ENCODE measurements around the gene DAPP1. TPM values are rescaled to one million over a fixed set of nuclear protein-coding genes. Genes with fewer than 3 reads are reported as not detected.

DAPP1 gene
- total RNA-seq, 1 experiment from 2014 or later, result 30.6 TPM

DNA sequence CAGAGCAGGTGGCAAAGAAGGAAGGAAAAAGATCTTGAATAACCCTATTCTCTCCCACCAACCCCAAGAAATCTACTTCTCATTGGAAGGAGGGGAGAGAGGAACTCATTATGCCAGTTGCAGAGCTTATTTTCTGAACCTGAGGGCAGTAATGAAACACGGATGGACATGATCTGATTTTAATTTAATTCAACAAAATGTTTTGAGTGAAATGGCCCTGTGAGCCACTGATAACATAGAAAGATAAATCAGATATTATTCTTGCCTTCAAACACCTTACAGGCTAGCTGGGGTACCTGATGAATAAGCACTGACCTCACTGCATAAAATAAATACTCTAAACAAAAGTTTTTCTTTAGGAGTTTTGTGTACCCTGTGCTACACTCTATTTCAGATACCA lies 30.3 kb downstream of the DAPP1 start:
- no peaks in the 10 kb centered on the region for H3K36me3 Mint-ChIP-seq (ENCODE audit: insufficient read depth, unreplicated experiment)
- TF ChIP-seq, protein P1, sequence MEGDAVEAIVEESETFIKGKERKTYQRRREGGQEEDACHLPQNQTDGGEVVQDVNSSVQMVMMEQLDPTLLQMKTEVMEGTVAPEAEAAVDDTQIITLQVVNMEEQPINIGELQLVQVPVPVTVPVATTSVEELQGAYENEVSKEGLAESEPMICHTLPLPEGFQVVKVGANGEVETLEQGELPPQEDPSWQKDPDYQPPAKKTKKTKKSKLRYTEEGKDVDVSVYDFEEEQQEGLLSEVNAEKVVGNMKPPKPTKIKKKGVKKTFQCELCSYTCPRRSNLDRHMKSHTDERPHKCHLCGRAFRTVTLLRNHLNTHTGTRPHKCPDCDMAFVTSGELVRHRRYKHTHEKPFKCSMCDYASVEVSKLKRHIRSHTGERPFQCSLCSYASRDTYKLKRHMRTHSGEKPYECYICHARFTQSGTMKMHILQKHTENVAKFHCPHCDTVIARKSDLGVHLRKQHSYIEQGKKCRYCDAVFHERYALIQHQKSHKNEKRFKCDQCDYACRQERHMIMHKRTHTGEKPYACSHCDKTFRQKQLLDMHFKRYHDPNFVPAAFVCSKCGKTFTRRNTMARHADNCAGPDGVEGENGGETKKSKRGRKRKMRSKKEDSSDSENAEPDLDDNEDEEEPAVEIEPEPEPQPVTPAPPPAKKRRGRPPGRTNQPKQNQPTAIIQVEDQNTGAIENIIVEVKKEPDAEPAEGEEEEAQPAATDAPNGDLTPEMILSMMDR (IDR thresholded peaks at IDR 0.05; ENCODE audit: unreplicated experiment), result no peak
- no TSS peak for BruUV-seq (replicated peaks)
- no peak for DNase-seq
- no peaks in the 10 kb centered on the region for H3K9me3 Mint-ChIP-seq (ENCODE audit: low read depth, unreplicated experiment)
- H3K27me3 Mint-ChIP-seq (ENCODE audit: unreplicated experiment), result no peaks in the 10 kb centered on the region
- H3K4me1 Mint-ChIP-seq (ENCODE audit: low read depth, unreplicated experiment), result no peaks in the 10 kb centered on the region
- CTCF ChIA-PET, result no interaction called here
- no peak overlapping the region for H3K4me3 Mint-ChIP-seq (ENCODE audit: low read depth, unreplicated experiment)
- intact Hi-C loops (cut with micrococcal nuclease; ENCODE audit: unreplicated experiment), result no loop called here
- H3K27ac Mint-ChIP-seq (ENCODE audit: unreplicated experiment), result no peak overlapping the region

DNA sequence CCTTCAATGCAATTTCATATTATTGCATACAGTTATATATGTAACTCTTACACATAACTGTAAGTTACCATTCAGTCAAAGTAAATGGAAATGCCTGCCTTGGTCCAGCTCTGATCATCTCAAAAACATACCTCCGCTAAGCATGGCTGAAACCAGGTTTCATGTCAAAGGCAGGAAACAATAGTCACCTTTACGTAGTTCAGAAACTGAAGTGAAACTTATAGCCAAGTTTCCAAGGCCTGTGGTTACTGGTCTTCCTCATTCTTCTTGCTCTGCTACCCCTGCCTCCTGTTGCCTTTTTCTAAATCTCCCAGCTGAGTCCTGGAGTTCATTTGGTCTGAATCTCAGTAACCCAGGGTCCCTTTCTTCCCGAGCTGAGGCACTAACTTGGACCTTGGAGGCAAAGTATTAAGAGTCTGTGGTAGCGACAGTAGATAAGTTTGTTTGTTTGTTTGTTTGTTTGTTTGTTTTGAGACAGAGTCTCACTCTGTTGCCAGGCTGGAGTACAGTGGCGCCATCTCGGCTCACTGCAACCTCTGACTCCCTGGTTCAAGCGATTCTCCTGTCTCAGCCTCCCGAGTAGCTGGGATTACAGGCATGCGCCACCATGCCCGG lies 30.8 kb downstream of the DAPP1 start:
- Mint-ChIP-seq H3K27ac (ENCODE audit: unreplicated experiment) (no peak overlapping the region), H3K36me3 (ENCODE audit: insufficient read depth, unreplicated experiment) (no peaks in the 10 kb centered on the region)
- intact Hi-C loops (cut with micrococcal nuclease; ENCODE audit: unreplicated experiment), result no loop called here

DNA sequence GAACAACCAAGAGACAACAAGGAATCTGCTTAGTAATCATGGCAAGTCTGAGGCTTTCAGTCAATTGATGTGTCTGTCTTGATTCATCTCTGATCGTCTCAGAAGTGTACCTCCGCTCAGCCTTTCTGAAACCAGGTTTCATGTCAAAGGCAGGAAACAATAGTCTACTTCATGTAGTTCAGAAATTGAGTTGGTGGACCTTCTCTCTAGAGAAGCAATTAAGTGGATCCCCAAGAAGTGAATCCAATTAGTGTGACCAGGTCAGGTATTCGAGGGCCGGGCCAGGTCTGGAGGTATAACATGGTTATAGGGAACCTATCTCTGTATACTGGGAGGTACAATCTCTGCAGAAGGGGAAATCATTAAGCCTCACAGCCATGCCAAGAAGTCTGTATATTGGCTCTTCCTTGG lies 32.0 kb downstream of the DAPP1 start:
- no peak overlapping the region for H3K4me3 Mint-ChIP-seq (ENCODE audit: low read depth, unreplicated experiment)
- H3K4me1 Mint-ChIP-seq (ENCODE audit: low read depth, unreplicated experiment), result no peaks in the 10 kb centered on the region

More for the DNA sequence above, 30.8 kb downstream of the DAPP1 start:
- no peaks in the 10 kb centered on the region for H3K4me1 Mint-ChIP-seq (ENCODE audit: low read depth, unreplicated experiment)
- TF ChIP-seq, protein P1 (IDR thresholded peaks at IDR 0.05; ENCODE audit: unreplicated experiment), result no peak
- no peak for DNase-seq
- H3K9me3 Mint-ChIP-seq (ENCODE audit: low read depth, unreplicated experiment), result no peaks in the 10 kb centered on the region
- no peaks in the 10 kb centered on the region for H3K27me3 Mint-ChIP-seq (ENCODE audit: unreplicated experiment)
- CTCF ChIA-PET, result no interaction called here
- no TSS peak for BruUV-seq (replicated peaks)
- H3K4me3 Mint-ChIP-seq (ENCODE audit: low read depth, unreplicated experiment), result no peak overlapping the region

DNA sequence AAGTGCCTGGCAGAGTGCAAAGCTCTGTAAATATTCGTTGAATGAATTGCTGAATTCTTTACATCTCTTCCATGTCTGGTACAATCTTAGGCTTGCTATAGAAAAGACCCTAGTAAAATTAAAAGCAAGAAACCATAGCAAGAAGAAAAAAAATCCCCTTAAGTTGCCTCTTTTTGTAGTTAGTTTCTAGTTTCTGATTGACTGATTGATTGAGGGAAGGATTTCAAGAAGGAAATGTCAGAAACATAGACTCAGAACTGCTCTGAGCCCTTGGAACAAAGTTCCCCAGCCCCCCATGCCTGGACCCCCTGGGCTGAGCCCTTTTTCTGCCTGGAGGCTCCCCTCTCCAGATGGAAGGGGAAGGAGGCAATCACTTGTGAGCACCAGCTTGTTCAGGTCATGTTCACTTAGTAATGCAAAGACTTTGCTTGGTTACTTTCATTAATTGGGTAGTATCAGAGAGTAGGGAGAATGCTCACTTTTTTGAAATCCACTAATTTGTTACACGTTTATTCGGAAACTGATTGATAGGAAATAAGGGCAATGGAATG lies 35.6 kb downstream of the DAPP1 start:
- no peak for DNase-seq
- Mint-ChIP-seq H3K4me1 (ENCODE audit: low read depth, unreplicated experiment) (peaks cover 8% of the 10 kb centered on the region), H3K4me3 (ENCODE audit: low read depth, unreplicated experiment) (no peak overlapping the region), H3K36me3 (ENCODE audit: insufficient read depth, unreplicated experiment) (peaks cover 14% of the 10 kb centered on the region), H3K27me3 (ENCODE audit: unreplicated experiment) (no peaks in the 10 kb centered on the region), H3K27ac (ENCODE audit: unreplicated experiment) (peak overlapping the region; percentile 18), H3K9me3 (ENCODE audit: low read depth, unreplicated experiment) (no peaks in the 10 kb centered on the region)
- TF ChIP-seq, protein P1 (IDR thresholded peaks at IDR 0.05; ENCODE audit: unreplicated experiment), result no peak
- CTCF ChIA-PET, result no interaction called here
- no TSS peak for BruUV-seq (replicated peaks)
- intact Hi-C loops (cut with micrococcal nuclease; ENCODE audit: unreplicated experiment), result no loop called here

More for the DNA sequence above, 32.0 kb downstream of the DAPP1 start:
- Mint-ChIP-seq H3K27ac (ENCODE audit: unreplicated experiment) (no peak overlapping the region), H3K36me3 (ENCODE audit: insufficient read depth, unreplicated experiment) (peaks cover 6% of the 10 kb centered on the region), H3K9me3 (ENCODE audit: low read depth, unreplicated experiment) (no peaks in the 10 kb centered on the region), H3K27me3 (ENCODE audit: unreplicated experiment) (no peaks in the 10 kb centered on the region)
- CTCF ChIA-PET, result no interaction called here
- BruUV-seq (replicated peaks), result no TSS peak
- intact Hi-C loops (cut with micrococcal nuclease; ENCODE audit: unreplicated experiment), result no loop called here
- TF ChIP-seq, protein P1 (IDR thresholded peaks at IDR 0.05; ENCODE audit: unreplicated experiment), result no peak
- DNase-seq, result no peak
